ENCODE measurements around the gene UBE2V1.

Gene UBE2V1

GRCh38 chr20:50036703-50037102, 76.2 kb downstream of the UBE2V1 start:
- no peak for TF ChIP-seq EGR1 (IDR thresholded peaks at IDR 0.05)
- TF ChIP-seq EP300 (IDR thresholded peaks at IDR 0.05; ENCODE audit: borderline replicate concordance) = no peak
- no peak for TF ChIP-seq TAF1 (IDR thresholded peaks at IDR 0.05; ENCODE audit: low read depth)
- no peak for TF ChIP-seq RAD21 (IDR thresholded peaks at IDR 0.05; ENCODE audit: low read depth)
- TF ChIP-seq NFIC (IDR thresholded peaks at IDR 0.05) = no peak
- TF ChIP-seq YY1 (IDR thresholded peaks at IDR 0.05; ENCODE audit: low read depth) = no peak
- TF ChIP-seq TEAD4 (IDR thresholded peaks at IDR 0.05) = no peak
- no peak for TF ChIP-seq USF1 (IDR thresholded peaks at IDR 0.05)
- no peak for TF ChIP-seq CEBPB (IDR thresholded peaks at IDR 0.05)
- no peak for TF ChIP-seq TCF12 (IDR thresholded peaks at IDR 0.05; ENCODE audit: low read depth)
- TF ChIP-seq REST (IDR thresholded peaks at IDR 0.05; ENCODE audit: low read depth) = no peak
- TF ChIP-seq ZBTB7A (IDR thresholded peaks at IDR 0.05; ENCODE audit: low read depth) = no peak
- no peak for TF ChIP-seq MAX (IDR thresholded peaks at IDR 0.05)

GRCh38 chr20:50034567-50035180, 78.3 kb downstream of the UBE2V1 start:
- TF ChIP-seq TEAD4 (IDR thresholded peaks at IDR 0.05) = no peak
- TF ChIP-seq EP300 (IDR thresholded peaks at IDR 0.05; ENCODE audit: borderline replicate concordance) = no peak
- TF ChIP-seq YY1 (IDR thresholded peaks at IDR 0.05; ENCODE audit: low read depth) = no peak
- TF ChIP-seq MAX (IDR thresholded peaks at IDR 0.05) = no peak
- TF ChIP-seq NFIC (IDR thresholded peaks at IDR 0.05) = no peak
- TF ChIP-seq USF1 (IDR thresholded peaks at IDR 0.05) = no peak
- no peak for TF ChIP-seq TCF12 (IDR thresholded peaks at IDR 0.05; ENCODE audit: low read depth)
- no peak for TF ChIP-seq ZBTB7A (IDR thresholded peaks at IDR 0.05; ENCODE audit: low read depth)
- TF ChIP-seq CEBPB (IDR thresholded peaks at IDR 0.05) = no peak
- TF ChIP-seq EGR1 (IDR thresholded peaks at IDR 0.05) = no peak
- no peak for TF ChIP-seq RAD21 (IDR thresholded peaks at IDR 0.05; ENCODE audit: low read depth)
- no peak for TF ChIP-seq TAF1 (IDR thresholded peaks at IDR 0.05; ENCODE audit: low read depth)
- TF ChIP-seq CREB1 (IDR thresholded peaks at IDR 0.05; ENCODE audit: low read depth) = no peak
- no peak for TF ChIP-seq FOXM1 (IDR thresholded peaks at IDR 0.05; ENCODE audit: borderline replicate concordance, low read depth)
- TF ChIP-seq REST (IDR thresholded peaks at IDR 0.05; ENCODE audit: low read depth) = no peak

- TF ChIP-seq EP300 (IDR thresholded peaks at IDR 0.05; ENCODE audit: borderline replicate concordance) (no peak), TEAD4 (IDR thresholded peaks at IDR 0.05) (no peak), ZBTB7A (IDR thresholded peaks at IDR 0.05; ENCODE audit: low read depth) (no peak), NFIC (IDR thresholded peaks at IDR 0.05) (no peak)
These were observed 79.8 kb downstream of the UBE2V1 start for GRCh38 chr20:50032955-50033666.

Measured in Ishikawa (cell line).